Left lobe of liver (tissue), 2 donors: ENCODE results near the gene HDGF. TPM values are rescaled to one million over a fixed set of nuclear protein-coding genes. Genes with fewer than 3 reads are reported as not detected.

Experiments used
- ATAC-seq: fragments of 200-7000 bp; cut with Tn5 transposase; one replicate; pipeline ENCODE4 v1.9.1; 2020; ENCODE audit warnings: mild to moderate bottlenecking, moderate library complexity
- DNase-seq: peaks from one replicate; pipeline ENCODE4 v3.0.0-alpha.2; 2020; ENCODE audit warnings: low spot score
- total RNA-seq: library from RNA; stranded (reverse); gene quantifications from one replicate; pipeline ENCODE4 v1.2.1, GENCODE V29; 2021
- donor health status: DM: no; HTN: no; CAD: no; lungs with moderate emphysema.
- donor health status: DM: no; HTN: yes; CAD: no.

Gene HDGF
- 153 TPM for total RNA-seq

DNA sequence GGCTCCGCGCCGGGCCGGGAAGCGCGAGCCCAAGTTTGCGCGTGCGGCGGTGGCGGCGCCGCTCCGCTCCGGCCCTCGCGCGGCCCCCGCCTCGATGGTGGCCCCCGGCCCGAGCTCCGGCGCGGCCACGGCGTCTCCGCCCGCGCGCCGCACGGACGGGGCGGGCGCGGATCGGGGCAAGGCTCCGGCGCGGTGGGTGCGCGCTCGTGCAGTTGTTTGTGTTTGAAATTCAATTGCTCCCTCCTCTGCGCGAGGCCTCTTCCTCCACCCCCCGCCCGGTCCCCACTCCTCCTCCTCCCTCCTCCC is at the start of gene HDGF:
Gene HDGF, minus strand, starts transcription at position 225 of the 306 bp plus-strand sequence. CDS start 246 bp downstream, outside the sequence.
- no peak for ATAC-seq
- DNase-seq: no peak

DNA sequence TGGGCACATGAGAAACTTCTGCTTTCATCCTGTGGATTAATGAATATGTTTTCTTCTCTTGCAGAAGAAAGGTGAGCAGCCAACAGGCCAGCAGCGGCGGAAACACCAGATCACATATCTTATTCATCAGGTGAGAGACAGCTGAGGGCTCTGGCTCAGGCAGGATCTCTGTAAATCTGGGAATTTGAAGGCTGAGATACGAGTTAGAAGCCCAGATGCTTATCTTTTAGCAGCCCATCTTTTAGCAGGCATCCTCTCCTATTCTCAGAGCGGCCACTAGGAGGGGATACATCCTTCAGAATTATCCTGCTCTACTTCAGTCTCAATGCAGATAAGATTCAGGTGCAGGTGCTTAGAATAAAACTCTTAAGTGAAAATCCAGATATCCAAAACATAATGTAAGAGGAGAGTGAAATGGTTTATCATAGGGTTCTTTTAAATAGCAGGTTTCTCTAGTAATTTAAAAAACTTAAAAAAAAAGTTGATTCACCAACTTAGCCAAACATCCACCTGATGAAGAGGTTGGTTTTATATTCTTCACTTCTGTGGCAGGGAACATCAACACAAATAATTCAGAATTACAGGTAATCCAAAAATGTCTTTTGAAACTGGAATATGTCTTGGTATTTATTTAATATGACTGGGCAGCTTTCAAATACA is 45.9 kb upstream of the HDGF start:
- DNase-seq (no peak), ATAC-seq (peak; percentile 86)

- no peak for DNase-seq
- peak; percentile 20 for ATAC-seq
These were observed 45.0 kb upstream of the HDGF start for GRCh38 chr1:156796340-156797097.

DNA sequence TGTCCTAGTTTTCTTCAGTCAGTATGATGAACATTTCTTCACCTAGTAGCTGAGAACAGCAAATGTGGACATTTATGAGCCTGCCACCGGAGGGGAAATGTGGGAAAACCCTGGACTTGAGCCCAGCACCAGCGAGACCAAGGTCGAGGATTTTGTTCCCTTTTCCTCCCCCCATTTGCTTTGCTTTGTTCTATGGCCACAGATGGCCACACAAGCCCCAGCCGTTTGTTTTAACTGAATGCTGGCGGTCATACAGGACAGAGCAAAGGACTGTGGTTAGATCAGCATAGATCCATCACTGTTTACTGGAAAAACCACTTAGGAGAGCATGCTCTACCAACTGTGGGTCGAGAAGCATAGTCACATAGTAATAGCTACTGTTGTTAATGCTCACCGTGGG is 44.3 kb upstream of the HDGF start:
- DNase-seq: no peak
- ATAC-seq: peak; percentile 33

DNA sequence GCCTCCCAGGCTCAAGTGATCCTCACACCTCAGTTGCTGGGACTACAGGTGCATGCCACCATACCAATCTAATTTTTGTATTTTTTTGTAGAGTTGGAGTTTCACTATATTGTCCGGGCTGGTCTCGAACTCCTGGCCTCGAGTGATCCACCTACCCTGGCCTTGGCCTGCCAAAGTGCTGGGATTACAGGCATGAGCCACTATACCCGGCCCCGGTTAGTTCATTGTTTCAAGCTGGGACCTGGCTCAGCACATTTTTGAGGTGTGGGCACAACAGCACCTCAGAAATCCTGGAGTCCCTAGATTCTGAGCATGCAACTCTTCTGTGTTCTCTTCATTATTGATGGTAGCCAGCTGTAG is 43.9 kb upstream of the HDGF start:
- DNase-seq (no peak), ATAC-seq (no peak)

- DNase-seq: no peak
- no peak for ATAC-seq
These were observed 43.3 kb upstream of the HDGF start for GRCh38 chr1:156794506-156795373.

GRCh38 chr1:156789621-156790318 is 38.3 kb upstream of the HDGF start:
- ATAC-seq (no peak), DNase-seq (no peak)

- ATAC-seq (no peak), DNase-seq (no peak)
These were observed 36.7 kb upstream of the HDGF start for GRCh38 chr1:156788136-156788535.

DNA sequence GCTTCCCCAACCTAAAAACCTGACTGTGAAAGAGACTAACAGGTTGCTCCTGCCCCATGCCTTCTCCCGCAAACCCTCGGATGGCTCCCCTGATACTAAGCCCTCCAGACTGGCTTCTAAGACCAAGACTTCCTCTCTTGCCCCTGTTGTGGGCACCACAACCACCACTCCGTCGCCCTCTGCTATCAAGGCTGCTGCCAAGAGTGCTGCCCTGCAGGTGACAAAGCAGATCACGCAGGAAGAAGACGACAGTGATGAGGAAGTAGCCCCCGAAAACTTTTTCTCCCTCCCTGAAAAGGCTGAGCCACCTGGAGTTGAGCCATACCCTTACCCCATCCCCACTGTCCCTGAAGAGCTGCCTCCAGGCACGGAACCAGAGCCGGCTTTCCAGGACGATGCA is 35.2 kb upstream of the HDGF start:
- ATAC-seq (no peak), DNase-seq (no peak)

- peak; percentile 23 for ATAC-seq
- no peak for DNase-seq
These were observed 34.0 kb upstream of the HDGF start for GRCh38 chr1:156785458-156785857.

DNA sequence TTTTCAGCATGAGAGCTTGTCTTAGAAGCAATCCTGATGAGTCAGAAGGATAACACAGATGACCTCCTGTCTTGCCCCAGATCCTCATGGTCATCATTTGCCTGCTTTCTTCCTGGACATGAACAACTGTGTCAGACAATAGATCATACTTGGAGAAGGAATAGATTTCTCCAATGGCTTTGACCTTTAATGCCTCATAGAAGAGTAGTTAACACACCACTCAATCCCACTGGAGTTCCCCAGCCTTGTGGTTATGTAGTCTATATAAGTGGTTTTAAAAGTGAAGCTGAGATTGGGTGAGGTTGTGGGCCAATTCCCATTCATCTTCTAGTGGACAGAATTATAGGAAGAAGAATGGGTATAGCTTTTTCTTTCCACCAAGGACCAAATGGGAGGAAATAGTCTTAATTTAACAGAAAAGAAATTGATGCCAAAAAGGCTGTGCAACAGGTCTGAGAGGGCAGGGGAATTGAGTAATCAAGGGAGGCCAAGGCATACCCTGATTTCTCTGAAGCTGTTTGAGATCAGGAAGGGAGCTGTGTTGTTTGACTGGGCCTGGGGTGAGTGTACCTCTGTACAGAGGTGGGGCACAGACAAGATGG is 30.2 kb upstream of the HDGF start:
- ATAC-seq: peak; percentile 27
- no peak for DNase-seq

DNA sequence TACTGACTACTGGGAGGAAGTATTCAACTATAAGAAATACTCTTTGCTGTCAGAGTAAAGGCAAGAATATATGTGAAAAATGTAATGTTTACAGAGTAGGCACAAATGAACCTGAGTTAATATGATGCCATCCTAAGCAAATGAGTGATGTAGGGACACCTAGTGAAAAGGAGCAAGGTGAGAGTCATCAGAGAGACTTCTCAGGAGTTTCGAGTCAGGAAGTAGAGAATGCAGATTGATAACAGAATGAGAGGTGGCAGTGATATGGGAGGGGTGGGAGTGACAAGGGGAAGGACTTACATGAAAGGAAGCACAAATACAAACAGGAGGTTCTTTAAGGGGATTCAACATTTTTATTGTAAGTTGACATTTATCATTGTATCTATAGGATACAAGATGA is 26.1 kb upstream of the HDGF start:
- DNase-seq (no peak), ATAC-seq (no peak)

DNA sequence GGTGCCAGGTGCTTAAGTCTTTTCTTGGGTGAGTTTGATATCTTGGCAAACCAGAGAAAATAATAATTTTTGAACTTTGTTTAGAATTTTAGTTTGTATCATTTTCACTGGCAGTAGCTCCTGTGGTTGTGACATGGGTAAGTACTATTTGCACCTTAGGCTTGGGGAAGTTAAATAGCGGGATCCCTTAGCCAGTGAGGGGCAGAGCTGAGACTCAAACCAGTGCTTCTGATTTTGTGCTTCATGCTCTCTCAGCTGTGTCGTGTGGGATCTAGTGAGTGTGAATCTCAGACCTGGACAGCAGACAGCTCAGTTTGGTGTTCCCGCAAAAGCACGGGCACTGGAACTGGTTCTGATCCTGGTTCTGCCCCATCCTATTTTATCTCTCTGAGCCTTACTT is 25.5 kb upstream of the HDGF start:
- ATAC-seq: no peak
- DNase-seq: no peak

GRCh38 chr1:156775799-156776198 is 24.3 kb upstream of the HDGF start:
- DNase-seq (no peak), ATAC-seq (no peak)

- no peak for DNase-seq
- no peak for ATAC-seq
These were observed 22.1 kb upstream of the HDGF start for GRCh38 chr1:156773607-156774006.

DNA sequence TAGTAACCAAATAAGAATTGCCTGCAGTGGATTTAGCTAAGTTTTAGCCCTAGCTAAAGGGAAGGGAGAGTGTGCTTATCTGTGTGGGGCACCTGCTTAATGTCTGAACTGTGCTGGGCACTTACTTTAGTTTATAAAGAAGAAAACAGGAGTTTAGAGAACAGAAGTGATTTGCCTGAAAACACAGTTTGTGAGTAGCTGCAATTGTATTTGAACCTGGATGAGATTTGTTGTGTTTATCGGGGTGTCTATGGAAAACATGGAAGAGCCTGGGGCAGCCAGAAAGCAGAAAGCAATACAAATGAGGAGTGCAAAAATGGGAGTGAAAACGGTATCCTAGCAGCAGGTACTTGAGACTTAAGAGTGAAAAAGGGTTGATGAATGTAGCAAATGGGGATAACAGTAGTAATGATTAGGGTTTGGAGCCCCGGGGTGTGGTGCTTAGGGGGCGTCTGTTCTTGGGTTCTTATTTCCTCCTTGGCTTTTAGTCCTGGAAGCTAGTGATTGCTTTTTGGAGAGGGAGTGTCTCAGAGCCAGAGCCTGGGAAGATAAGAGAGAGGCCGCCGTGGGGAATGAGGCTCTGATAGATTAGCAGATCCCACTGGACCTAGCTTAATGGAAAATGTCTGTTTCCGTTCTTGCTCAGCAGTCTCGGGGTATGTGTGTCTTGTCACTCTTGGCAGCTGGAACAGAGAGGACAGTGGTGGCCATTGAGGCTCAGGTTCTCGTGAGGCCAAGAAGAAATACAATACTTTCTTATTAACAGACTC is 21.4 kb upstream of the HDGF start:
- no peak for DNase-seq
- ATAC-seq: peak; percentile 45

DNA sequence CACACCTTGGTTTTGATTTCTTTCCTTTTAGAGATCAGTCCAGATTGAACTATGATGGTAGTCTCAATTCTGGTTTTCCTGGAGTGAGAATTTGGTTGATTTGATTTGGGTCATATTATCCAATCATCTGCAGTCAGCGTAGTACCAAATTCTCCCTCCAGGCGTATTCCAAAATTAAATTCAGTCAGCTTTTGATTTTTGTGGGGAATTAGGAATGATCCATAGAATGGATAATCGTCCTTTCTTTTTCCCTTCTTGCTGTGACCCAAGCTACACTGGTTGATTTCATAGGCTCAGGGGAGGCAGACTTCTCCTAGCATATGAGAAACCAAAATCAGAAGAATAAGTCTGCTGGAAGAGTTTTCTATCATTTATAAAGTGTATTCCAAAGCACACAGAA is 20.7 kb upstream of the HDGF start:
- ATAC-seq: no peak

GRCh38 chr1:156768610-156769295 is 17.3 kb upstream of the HDGF start:
- DNase-seq: no peak
- no peak for ATAC-seq

More for the DNA sequence above, 20.7 kb upstream of the HDGF start:
- no peak for DNase-seq

DNA sequence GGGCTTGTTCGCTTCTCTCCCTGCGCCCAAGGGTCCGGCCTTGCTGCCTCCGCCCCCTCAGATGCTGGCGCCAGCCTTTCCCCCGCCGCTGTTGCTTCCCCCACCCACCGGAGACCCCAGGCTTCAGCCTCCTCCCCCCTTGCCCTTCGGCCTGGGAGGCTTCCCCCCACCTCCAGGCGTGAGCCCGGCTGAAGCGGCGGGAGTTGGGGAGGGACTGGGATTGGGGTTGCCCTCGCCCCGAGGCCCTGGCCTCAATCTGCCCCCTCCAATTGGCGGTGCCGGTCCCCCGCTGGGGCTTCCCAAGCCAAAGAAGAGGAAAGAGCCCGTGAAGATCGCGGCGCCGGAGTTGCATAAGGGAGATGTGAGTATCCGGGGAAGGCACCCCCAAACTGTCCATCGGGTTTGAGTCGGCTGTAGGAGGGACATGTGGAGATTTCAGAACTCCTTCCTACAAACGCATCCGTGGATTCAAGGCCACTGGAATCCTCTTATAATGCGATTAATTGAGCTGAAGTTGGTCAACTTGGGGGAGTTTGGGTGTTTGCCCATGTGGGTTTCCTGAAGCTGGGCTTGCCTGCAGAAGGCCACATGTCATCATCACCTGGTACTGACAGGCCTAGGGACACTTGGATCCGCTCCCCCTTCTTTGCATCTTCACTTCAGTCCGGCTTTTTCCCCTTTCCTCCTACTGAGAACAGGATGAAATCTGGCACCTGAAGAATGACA is 16.6 kb upstream of the HDGF start:
- DNase-seq (peak; percentile 53), ATAC-seq (peak; percentile 7)
